ENCODE measurements around the gene PSTK.

GRCh38 chr10:122968698-122969097 lies 11.5 kb upstream of the PSTK start:
- TF ChIP-seq, protein P1, sequence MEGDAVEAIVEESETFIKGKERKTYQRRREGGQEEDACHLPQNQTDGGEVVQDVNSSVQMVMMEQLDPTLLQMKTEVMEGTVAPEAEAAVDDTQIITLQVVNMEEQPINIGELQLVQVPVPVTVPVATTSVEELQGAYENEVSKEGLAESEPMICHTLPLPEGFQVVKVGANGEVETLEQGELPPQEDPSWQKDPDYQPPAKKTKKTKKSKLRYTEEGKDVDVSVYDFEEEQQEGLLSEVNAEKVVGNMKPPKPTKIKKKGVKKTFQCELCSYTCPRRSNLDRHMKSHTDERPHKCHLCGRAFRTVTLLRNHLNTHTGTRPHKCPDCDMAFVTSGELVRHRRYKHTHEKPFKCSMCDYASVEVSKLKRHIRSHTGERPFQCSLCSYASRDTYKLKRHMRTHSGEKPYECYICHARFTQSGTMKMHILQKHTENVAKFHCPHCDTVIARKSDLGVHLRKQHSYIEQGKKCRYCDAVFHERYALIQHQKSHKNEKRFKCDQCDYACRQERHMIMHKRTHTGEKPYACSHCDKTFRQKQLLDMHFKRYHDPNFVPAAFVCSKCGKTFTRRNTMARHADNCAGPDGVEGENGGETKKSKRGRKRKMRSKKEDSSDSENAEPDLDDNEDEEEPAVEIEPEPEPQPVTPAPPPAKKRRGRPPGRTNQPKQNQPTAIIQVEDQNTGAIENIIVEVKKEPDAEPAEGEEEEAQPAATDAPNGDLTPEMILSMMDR (IDR thresholded peaks at IDR 0.05; ENCODE audit: low read length), result no peak
- TF ChIP-seq EZH2 (IDR thresholded peaks at IDR 0.05; ENCODE audit: borderline replicate concordance, low read length), result no peak

Measured in OCI-LY1 (cell line).